ENCODE results near the gene PRXL2B. TPM values are rescaled to one million over a fixed set of nuclear protein-coding genes. Genes with fewer than 3 reads are reported as not detected.

The PRXL2B gene
- total RNA-seq, 4 donors from 2014 or later: 8.2 to 33.9 (median 11.3) TPM

DNA sequence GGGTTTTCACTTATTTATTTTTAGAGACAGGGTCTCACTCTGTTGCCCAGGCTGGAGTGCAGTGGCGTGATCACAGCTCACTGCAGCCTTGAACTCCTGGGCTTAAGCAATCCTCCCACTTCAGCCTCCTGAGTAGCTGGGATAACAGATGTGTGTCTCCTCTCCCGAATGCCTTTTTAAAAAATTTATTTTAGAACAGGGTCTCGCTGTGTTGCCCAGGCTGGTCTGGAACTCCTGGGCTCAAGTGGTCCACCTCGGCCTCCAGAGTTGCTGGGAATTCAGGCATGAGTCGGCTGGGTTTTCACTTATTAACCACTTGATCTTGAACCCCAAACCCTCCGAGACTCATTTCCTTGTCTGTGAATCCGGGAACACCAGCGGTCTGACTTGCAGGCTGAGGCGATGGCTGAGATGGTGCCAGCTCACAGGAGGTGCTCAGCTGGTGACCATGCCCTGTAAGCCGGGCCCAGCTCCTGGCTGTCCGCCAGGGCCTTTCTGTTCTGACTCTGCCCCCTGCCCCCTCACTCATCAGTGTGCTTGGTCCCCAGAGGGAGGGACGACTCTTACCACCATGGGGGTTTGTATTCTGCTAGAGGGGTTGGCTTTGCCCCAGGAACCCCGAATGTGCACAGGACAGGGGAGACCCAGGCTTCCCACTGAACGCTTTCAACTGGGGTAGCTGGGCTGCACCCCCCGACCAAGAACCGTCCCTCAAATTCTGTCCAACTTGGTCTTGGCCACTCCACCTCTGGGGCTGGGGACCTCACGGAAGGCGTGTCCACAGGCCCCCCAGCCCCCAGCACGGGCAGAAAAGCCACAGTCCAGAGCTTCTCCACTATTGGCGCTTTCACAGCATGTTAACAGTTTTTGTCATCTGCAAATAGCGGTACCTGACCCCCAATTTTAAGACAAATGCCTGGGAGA lies 23.7 kb downstream of the PRXL2B start:
- TF ChIP-seq, protein P1, sequence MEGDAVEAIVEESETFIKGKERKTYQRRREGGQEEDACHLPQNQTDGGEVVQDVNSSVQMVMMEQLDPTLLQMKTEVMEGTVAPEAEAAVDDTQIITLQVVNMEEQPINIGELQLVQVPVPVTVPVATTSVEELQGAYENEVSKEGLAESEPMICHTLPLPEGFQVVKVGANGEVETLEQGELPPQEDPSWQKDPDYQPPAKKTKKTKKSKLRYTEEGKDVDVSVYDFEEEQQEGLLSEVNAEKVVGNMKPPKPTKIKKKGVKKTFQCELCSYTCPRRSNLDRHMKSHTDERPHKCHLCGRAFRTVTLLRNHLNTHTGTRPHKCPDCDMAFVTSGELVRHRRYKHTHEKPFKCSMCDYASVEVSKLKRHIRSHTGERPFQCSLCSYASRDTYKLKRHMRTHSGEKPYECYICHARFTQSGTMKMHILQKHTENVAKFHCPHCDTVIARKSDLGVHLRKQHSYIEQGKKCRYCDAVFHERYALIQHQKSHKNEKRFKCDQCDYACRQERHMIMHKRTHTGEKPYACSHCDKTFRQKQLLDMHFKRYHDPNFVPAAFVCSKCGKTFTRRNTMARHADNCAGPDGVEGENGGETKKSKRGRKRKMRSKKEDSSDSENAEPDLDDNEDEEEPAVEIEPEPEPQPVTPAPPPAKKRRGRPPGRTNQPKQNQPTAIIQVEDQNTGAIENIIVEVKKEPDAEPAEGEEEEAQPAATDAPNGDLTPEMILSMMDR (IDR thresholded peaks at IDR 0.05): no peak
- no peak for TF ChIP-seq POLR2A (IDR thresholded peaks at IDR 0.05)
- Histone ChIP-seq H3K4me1 (peaks cover 0 to 24% (median 0%) of the 10 kb centered on the region in 3 donors), H3K36me3 (no peaks in the 10 kb centered on the region), H3K4me3 (no peak overlapping the region), H3K27ac (no peak overlapping the region), H3K27me3 (peaks cover 0 to 59% (median 0%) of the 10 kb centered on the region in 4 donors), H3K9me3 (peaks cover 0 to 14% (median 3%) of the 10 kb centered on the region in 3 donors)
- 66 to 68% methylated on average over 8 to 15 of the region's 21 CpGs for whole genome bisulfite sequencing, 2 donors
- intact Hi-C loops (cut with DNase I): no loop called here
- DNase-seq: no peak

- Histone ChIP-seq H3K9me3 (peaks cover 0 to 14% (median 7%) of the 10 kb centered on the region in 3 donors), H3K4me3 (peak overlapping the region in 2 of 4 donors; percentile 3 to 15), H3K27me3 (peaks cover 0 to 54% (median 0%) of the 10 kb centered on the region in 4 donors), H3K27ac (no peak overlapping the region), H3K4me1 (peaks cover 0 to 24% (median 0%) of the 10 kb centered on the region in 3 donors), H3K36me3 (no peaks in the 10 kb centered on the region)
- TF ChIP-seq, protein P1 (IDR thresholded peaks at IDR 0.05): no peak
- TF ChIP-seq POLR2A (IDR thresholded peaks at IDR 0.05): no peak
- WGBS, 2 donors: 10 to 25% methylated on average over 4 to 12 of the region's 24 CpGs
- DNase-seq: no peak
- intact Hi-C loops (cut with DNase I): no loop called here
Measured at GRCh38 chr1:2611031-2611501, 24.5 kb downstream of the PRXL2B start.

GRCh38 chr1:2611621-2612437 lies 25.3 kb downstream of the PRXL2B start:
- H3K27me3 ChIP-seq: peaks cover 0 to 56% (median 0%) of the 10 kb centered on the region in 4 donors
- no peak overlapping the region for H3K4me3 ChIP-seq
- no peaks in the 10 kb centered on the region for H3K36me3 ChIP-seq
- no peak for DNase-seq
- TF ChIP-seq POLR2A (IDR thresholded peaks at IDR 0.05): no peak
- TF ChIP-seq, protein P1 (IDR thresholded peaks at IDR 0.05): no peak
- WGBS, 2 donors: 75 to 86% methylated on average over 1 to 2 of the region's 19 CpGs
- H3K27ac ChIP-seq: no peak overlapping the region
- intact Hi-C loops (cut with DNase I): no loop called here
- H3K9me3 ChIP-seq: peaks cover 0 to 14% (median 7%) of the 10 kb centered on the region in 3 donors
- peaks cover 0 to 24% (median 0%) of the 10 kb centered on the region in 3 donors for H3K4me1 ChIP-seq

DNA sequence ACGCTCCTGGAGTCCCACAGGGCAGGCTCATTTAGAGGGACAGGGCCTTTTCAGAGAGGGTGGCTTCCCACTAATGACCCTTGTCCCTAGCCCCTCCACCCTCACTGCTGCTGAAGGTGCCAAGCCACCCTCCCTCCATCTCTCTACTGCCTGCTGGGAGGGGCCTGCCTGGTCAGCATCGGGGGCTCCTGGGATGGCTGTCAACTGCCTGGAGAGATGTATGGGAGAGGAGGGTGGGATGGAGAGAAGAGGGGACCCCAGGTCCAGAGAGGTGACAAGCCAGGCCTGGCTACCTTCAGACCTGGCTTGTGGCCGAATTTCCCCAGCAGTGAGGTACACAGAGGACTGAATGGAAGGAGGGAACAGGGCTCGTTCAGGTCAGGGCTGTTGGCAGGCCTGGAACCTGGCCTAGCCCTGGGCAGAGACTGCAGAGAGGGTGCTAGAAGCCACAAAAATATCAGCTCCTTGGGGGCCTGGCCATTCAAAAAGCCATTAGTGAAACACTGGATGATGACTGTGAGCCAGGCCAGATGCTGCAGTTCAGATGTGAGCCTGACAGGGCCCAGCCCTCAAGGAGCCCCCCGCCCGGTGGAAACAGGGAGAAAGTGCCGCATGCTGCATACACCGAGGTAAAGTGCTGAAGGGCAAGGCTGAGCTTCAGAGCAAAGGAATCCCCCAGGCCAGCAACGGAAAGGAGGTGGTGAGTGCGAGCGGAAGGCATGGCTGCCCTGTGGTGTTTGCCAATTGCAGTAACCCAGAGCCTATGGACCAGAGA lies 26.2 kb downstream of the PRXL2B start:
- H3K9me3 ChIP-seq: peaks cover 0 to 14% (median 7%) of the 10 kb centered on the region in 3 donors
- intact Hi-C loops (cut with DNase I): no loop called here
- H3K27ac ChIP-seq: no peak overlapping the region
- H3K4me3 ChIP-seq: no peak overlapping the region
- peaks cover 0 to 57% (median 0%) of the 10 kb centered on the region in 4 donors for H3K27me3 ChIP-seq
- TF ChIP-seq, protein P1 (IDR thresholded peaks at IDR 0.05): no peak
- no peak for TF ChIP-seq POLR2A (IDR thresholded peaks at IDR 0.05)
- WGBS, 2 donors: 61 to 85% methylated on average over 6 to 9 of the region's 11 CpGs
- DNase-seq: no peak
- no peaks in the 10 kb centered on the region for H3K36me3 ChIP-seq
- H3K4me1 ChIP-seq: peaks cover 0 to 15% (median 0%) of the 10 kb centered on the region in 3 donors
